NCI-H526 (cell line): ENCODE results near the gene PRL.

ENCODE experiments used
- DNase-seq, 2 experiments: peaks; one replicate each; lab custom pipeline; 2025; lab: John Stamatoyannopoulos, UW

PRL gene

DNA sequence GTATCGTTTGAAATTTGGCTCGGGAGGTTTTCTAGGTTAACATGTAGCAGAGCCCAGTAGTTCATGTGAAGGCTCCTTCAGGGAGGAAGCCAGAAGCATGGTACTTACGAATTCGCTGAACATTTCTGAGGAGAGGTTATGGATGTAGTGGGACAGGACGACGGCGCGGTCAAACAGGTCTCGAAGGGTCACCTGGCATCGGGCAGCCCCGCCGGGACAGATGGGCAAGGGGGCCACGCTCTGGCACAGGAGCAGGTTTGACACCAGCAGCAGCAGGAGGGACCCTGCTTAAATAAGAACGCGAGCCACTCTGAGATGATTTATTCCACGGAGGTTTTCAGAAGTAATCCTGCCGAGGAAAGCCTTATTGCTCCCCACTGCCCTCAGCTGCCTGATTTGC is 2.5 kb downstream of the PRL start:
- DNase-seq = no peak

DNA sequence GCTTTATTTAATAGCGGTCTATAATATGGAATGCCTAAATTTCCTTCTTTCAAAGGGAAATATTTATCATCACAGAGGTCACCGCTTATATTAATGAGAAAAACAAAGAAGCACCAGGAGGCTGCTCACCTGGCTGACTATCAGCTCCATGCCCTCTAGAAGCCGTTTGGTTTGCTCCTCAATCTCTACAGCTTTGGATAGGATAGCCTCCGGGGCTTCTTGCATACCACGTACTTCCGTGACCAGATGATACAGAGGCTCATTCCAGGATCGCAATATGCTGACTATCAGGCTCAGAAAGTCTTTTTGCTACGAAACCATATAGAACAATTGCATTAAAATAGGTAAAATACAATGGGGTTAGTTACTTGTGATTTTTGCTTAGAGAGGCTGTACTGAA is 6.8 kb downstream of the PRL start:
- no peak for DNase-seq

DNA sequence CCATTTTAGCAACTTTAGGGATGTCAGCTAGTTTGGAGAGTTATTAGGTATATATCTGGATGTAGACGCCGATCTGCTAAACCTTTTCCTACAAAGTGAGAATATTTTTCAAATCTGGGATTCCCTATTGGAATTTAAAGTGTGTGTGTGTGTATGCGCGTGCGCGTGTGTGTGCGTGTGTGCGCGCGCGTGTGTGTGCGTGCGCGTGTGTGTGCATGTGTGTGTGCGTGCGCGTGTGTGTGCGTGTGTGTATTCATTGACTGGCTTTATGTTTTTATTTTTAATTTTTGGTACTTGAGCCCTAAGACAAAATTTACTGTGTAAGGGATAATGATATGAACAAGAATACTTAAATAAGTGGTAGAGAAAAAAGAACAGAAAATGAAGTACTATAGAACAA is 8.1 kb downstream of the PRL start:
- no peak for DNase-seq

DNA sequence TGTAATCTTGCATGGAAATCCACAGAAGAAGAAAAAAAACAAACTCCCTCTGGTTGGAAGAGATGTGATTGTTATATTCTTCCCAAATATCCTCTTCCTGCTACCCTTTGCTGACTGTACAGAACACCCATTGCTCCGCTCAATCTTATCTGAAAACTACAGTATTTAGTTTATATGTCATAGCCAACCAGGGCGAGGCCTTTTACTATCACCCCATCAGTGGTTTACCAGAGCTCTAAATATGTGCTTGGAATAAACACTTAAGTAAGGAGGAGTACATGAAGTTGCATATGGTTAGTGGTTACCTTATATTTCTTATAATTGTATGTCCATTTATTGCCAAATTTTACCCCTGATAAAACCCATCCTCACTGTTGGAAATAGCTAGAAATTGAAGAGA is 12.2 kb downstream of the PRL start:
- DNase-seq = no peak

DNA sequence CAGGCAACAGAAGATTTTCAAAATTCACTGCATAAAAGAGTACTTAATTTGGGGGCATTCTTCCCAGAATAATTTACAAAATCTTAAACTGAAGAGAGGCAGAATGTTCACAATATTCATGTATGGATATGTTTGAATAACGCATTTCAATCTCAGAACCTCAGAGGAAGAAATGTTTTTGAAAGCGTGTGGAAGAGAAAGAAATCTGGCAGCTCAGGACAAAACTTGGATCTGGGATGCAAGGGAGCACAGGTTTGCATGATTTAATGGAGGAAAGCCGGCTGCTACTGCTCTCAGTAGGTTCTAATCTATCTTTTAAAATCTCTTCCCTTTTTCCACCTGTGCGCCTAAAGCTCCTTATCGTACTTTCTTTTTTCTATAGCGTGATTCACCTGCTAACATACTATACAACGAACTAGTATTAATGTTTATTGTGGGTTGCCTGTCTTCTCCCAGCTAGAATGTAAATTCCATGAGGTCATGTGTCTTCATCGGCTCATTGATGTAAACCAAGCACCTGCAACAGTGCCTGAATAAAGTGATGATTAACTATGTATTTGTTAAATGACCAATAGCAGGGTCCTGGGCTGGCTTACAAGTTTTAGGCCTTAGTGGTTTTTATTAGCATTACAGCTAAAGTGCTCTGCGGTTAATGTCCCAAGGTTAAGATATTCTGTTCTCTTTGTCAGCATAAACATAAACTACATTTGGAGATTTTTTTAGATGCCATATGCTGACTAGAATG is 15.3 kb downstream of the PRL start:
- DNase-seq = no peak

DNA sequence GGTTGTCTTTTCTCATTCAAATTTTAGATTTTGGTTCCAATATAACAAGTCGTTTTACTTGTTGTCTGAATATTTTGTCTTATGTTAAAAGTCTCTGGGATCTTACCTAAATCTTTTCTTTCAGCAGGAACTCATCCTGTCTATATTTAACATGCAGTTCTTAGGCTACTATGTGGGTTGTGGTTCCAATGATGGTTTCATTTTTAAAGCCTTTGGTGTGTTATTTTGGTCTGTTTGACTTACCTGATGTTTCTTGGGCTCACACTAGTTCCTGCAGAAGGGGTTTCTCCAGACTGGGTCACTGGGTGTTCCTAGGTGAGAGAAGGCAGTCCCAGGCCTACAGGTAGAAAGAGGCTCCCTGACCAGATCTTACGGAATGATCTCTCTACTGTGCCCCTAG is 17.4 kb downstream of the PRL start:
- DNase-seq = no peak

DNA sequence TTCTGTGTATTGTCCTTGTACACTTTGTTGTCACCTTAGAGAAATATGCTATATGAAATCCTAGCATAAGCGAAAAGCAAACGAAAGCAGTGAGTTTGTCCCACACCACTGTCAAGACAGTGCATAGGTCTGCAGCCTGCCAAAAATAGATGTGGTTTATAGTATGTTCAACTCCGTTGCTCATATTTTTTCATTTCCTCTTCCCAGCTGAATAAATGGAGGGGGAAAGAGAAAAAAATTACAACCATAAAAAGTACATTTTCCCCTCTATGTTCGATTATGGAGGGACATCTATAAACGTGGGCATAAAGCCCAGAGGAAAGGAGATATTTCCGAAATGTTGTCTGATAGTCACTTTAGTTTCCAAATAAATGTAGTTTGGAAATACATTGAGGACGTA is 25.8 kb downstream of the PRL start:
- DNase-seq = no peak

DNA sequence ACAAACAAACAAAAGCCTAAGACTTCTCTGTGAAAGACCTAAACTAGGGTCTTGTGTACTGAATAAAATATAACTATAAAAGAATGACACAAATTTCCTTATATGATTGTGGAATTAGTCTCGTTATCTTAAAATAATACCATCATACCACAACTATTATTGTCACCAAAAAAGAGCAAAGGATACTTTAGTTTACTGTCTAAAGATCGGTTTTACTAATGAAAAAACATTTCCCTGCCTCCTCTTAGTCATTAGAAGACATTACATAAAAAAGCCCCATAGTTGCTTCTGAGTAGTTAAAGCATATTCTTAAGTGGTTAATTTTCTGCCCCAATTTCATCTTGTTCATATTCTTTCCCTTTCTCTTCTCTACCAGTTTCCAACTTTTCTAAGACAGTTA is 33.1 kb downstream of the PRL start:
- DNase-seq = no peak

DNA sequence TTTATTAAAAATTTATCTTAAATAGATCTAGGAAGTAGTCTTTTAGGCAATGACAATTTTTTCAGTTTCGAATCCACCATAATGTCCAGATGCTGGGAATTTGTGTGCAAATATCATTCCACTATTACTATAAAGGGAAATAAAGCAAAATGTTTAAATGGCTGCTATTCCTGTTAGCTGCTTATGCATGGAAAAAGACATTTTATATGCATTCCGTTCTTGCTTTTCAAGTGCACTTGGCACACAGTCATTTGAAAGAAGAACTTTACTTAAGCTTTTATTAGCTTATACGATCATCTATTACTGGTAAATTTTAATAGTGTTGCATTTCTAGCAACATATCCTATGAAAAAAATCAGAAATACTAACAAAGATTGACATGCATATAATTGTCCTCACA is 42.0 kb downstream of the PRL start:
- DNase-seq = no peak

DNA sequence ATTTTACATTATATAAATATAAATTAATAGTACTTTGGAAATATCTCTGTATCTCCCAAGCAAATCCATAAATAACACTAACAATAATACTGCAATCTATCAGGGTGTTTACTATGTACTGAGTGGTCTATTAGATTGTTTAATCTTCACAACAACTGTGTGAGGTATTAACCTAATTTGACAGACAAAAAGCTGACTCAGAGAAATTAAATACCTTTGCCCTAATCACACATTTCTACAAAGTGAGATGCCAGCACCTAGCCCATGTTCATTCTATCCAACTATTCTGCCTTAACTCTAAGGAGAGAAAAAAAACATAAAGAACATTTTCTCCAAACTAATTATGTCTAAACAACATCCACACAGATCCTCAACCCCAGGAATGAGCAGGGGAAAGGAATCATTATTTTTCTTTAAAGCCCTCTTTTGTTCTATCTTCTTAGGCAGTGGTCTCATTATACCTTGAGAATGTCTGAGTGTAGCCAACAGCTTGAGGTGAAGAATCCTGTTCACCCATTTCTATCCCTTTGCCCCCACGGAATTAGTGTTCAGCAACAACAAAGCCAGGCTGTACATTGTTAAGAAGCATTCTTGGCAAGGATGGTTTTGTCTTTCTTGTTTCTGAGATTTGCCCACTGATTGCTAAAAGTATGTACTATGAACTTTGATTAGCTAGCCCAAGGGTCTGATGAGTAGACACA is 42.7 kb downstream of the PRL start:
- DNase-seq = no peak

DNA sequence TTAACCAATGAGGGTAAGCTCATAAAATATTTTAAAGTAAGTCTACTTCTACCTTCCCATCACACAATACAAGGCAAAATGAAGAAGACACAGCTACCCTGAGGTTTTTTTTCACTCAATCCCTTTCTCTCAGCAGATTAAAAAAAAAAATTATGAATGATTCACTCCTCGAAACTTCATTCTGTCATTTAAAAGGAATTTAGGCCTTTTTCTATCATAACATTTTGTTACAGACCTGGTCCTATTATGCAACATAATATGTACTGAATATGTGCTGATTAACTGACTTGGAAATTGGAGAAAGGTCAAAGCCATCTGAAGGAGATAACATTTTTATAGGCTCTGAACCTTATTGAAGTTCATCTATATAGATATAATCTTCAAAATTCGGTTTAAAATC is 45.5 kb downstream of the PRL start:
- no peak for DNase-seq

DNA sequence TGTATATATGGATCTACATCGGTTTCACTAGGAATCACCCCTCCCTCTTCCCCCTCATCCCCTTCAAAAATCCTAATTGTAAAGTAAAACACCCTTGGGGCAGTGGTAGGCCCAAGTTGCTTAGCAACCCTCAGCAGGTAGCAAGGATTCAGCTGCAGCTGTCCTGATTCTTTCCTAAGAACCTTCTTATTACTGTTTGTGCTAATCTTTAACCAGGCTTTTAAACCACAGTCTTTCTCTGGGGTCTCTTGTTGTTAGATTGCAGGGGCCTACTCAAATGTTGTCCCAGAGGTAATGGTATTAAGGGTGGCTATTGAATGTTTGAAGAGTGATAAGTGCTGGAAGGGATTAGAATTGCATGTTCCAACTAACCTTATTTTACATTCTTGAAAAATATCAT is 46.4 kb downstream of the PRL start:
- DNase-seq = peak; percentile 36 to 59

DNA sequence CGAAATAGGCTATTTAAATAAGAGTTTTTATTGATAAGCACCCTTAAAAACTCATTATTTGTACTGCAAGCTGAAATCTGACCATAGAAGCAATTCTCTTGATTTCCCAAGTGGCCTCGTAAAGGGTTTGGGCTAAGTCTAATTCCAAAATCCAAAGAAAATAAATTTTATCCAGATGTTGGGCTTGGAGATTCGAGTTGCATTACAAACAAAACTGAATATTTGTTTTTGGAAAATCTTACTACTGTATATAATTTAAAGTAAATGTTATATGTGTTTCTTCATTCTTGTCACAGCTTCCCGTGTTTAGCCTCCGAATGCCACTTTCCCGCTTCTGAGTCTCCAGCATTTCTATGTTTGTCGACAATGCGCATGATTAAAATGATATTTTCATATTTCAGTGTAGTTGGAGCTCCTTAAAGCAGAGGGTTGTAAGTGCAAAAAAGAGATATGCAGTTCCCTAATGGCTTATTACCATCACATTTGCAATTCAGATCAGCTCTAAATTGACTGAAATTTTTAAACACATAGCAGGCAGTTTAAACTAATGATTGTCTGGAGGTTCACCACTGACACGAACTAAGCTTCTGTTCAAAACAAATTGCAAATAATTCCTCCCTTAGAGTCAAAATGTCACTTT is 47.0 kb downstream of the PRL start:
- DNase-seq = peak; percentile 58 to 74

DNA sequence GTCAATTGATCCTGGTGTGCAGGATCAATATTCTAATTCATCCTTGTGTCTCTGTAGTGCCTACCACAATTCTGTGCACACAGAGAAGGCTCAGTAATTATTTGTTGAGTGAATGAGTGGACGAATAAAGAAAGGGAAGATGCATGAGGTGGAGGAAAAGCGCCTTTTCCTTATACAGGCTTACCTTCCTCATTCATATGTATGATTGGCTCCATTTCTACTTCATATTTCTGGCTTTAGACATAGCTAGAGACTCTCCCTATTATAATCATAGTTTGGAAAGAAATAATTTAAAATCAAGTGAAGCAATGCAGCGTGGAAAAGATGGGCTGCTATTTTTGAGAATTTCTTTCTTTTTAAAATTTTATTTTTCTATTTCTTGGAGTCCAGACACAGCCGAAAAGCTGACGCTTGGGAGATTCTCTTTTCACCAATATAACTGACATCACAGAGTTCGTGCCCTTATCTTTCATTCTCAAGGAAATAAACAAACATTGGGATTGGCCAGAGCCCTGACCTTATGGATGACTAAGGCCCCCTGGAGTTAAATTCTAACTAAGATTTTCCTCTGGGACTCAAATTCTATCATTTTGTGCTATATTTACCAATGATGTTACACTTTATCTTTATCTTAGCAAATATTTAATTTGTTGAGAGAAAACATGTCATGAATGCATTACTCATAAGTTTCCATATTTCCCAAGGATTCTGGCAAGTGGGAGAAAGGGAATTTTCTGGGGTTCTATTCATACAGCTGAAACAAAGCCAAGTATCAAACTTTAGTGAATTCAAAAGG is 48.1 kb downstream of the PRL start:
- no peak for DNase-seq

DNA sequence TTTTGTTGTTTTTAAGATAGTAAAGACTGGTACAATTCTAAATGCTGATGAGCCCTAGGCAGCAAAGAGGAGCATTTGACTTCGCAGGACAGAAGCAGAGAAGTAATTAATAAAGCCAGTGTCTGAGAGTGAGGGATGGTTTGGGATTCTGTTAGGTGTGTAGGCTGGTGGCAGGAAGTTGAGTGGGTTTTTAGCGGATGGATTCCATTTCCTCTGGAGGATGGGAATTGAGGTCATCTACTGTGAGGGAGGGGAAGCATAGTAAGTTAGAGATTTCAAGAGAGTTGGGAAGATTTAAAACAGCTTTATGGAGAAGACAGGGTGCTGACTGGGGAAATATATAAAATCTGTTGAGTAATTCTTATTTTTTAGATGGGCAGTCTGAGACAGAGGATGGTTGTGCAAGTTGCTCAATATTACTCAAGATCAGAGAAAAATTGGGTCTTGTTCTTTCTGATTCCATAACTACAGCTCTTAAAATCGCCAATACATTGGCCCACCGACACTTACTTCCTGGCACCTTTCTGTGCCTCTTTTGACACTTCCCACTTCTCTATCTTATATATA is 48.8 kb downstream of the PRL start:
- DNase-seq = no peak

DNA sequence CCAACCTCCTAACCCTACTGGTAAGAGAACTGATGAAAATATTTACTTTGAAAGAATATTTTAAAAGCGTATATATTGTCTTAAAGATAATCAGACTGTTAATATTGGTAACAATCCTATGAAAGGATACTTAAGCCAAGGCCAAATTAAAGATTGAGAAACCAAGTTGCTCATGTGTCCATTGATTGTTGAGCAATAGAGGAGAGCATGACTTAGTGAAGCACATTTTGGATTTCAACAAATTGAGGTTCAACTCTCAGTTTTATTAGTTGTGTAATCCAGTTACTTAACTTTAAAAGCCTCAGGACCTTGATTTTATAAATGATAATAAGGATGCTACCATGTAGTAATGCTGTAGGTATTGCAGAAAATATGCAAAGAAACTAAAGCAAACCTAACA is 56.8 kb downstream of the PRL start:
- no peak for DNase-seq

DNA sequence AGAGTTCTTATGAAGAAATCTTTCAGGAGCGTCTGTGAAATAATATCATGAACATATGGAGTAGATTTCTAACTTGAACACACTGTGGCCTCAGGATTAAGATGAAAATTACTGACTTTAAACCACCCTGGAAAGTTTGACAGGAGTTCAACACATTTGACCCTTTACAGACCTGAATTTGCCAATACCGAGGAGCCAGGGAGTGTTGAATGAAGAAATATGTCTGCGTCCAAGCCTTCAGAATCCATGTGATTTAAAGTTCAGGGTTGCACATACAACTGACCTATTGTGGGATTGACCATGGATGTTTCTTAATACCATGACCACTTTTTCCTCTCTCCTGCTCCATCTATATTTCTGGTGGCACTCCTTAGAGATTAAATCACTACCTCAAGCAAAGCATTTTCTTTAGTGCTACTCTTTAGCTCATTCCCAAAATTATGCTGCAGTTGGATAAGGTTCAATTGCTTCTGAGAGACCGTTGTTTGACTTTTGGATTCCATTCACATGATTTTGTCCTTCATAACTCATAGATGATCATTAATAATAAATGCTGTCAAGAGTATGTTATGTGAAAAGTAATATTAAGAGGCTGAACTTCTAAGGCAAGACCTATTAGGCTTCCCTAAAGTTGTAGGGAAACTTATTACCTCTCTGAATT is 57.4 kb downstream of the PRL start:
- DNase-seq = no peak

DNA sequence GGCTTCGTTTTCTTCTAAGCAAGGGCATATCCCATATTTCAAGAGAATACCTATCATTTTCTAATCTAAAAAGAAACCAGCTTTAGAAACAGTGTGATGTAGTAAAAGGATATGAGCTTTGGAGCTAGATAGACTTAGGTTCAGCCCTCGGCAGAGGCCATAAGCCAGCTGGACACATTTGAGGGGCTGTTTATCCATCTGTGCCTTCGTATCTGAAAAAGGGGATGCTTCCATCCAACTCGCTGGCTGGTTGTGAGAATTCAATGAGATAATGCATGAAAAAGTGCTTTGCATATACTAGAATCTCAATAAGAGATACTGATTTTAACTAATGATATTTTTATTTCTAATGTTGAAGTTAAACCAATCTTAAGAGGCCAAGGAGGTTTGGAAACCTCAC is 58.0 kb downstream of the PRL start:
- DNase-seq = no peak

DNA sequence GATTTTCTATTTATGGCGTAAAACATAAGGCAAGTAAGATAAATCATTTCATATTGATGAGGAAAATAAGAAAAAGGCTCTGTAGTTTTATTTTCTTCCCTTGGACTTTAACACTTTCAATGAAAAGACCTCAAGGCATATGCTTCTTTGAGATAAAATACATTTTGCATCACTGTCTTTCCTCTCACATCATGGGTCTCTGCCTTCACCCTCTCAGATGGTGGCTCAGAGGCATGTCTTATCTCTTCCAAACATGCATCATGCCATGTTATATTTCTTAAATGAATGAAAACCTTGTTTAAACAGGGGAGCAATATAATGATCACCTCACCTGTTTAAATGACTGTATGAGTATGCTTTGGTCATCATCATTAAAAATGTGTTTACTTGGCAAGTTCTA is 59.3 kb downstream of the PRL start:
- DNase-seq = no peak
